GM12801 (cell line): ENCODE measurements around the gene LRCOL1.

Source experiments
- CTCF ChIP-seq: IDR thresholded peaks from one replicate; pipeline ENCODE4 v1.5.1; 2011; ENCODE audit warnings: control low read depth; ENCODE audit not compliant: insufficient read length; ENCODE audit errors: extremely low read depth

LRCOL1 gene

GRCh38 chr12:132558861-132559623 is 51.3 kb downstream of the LRCOL1 start:
- TF ChIP-seq CTCF, result no peak

- TF ChIP-seq CTCF, result no peak
These were observed 52.1 kb downstream of the LRCOL1 start for GRCh38 chr12:132558042-132558856.

GRCh38 chr12:132557291-132558015 is 52.9 kb downstream of the LRCOL1 start:
- TF ChIP-seq CTCF, result no peak

GRCh38 chr12:132556801-132557200 is 53.6 kb downstream of the LRCOL1 start:
- TF ChIP-seq CTCF, result no peak

GRCh38 chr12:132556216-132556615 is 54.2 kb downstream of the LRCOL1 start:
- no peak for TF ChIP-seq CTCF

- TF ChIP-seq CTCF, result no peak
These were observed 54.7 kb downstream of the LRCOL1 start for GRCh38 chr12:132555686-132556085.

GRCh38 chr12:132554845-132555630 is 55.3 kb downstream of the LRCOL1 start:
- TF ChIP-seq CTCF, result no peak
